Testis (tissue), 3 donors: ENCODE results near the gene AKR1C2. TPM values are rescaled to one million over a fixed set of nuclear protein-coding genes. Genes with fewer than 3 reads are reported as not detected.
A peak's percentile ranks its signal among the peaks of the same experiment; 100 is the strongest.
"Not testable (repeated sequence)": the region's sequence is repeated elsewhere in the genome, so short reads cannot be mapped to it uniquely, and the experiment has no call there.

ENCODE experiments used
- DNase-seq: peaks from one replicate; pipeline ENCODE4 v3.0.0-alpha.2; 2019
- H3K27ac ChIP-seq, 2 donors: fragments of 200-600 bp; sonication (generic); one replicate each; pipeline ENCODE4 v1.5.1; 2019
- H3K27me3 ChIP-seq: fragments of 200-600 bp; sonication (generic); one replicate; pipeline ENCODE4 v1.5.1; 2019
- H3K36me3 ChIP-seq: fragments of 200-600 bp; sonication (generic); one replicate; pipeline ENCODE4 v1.5.1; 2017; ENCODE audit warnings: low read depth; ENCODE audit errors: missing control alignments
- H3K4me1 ChIP-seq: fragments of 200-600 bp; sonication (generic); one replicate; pipeline ENCODE4 v1.5.1; 2019
- H3K4me3 ChIP-seq, 2 donors: fragments of 200-600 bp; sonication (generic); one replicate each; pipeline ENCODE4 v1.5.1; 2017 to 2019
- H3K9me3 ChIP-seq: fragments of 200-600 bp; sonication (generic); one replicate; pipeline ENCODE4 v1.5.1; 2017
- POLR2A ChIP-seq: fragments of 450-650 bp; IDR thresholded peaks from one replicate; pipeline ENCODE4 v1.6.1; 2017; ENCODE audit warnings: antibody characterized with exemption, mild to moderate bottlenecking, moderate library complexity
- WGBS, 2 donors: methylation state at CpG; one replicate each; pipeline ENCODE4 v1.1.5; 2018; 5-methylcytosine and 5-hydroxymethylcytosine counted together
- intact Hi-C: fragments of 100-400 bp; cut with DNase I; formaldehyde crosslinking; loops from one replicate; pipeline ENCODE4 v1.15.1; 2023; ENCODE audit warnings: low total_unique reads
- polyA plus RNA-seq: library from polyadenylated mRNA; stranded (reverse); fragments of 350-450 nt; fragmentation: Illumina TruSeq; extraction: RNeasy Lipid Tissue Mini Kit (QIAGEN cat#74804); gene quantifications from one replicate; pipeline ENCODE4 v1.2.3, GENCODE V29; 2014; ENCODE audit warnings: low read depth, low replicate concordance; ENCODE audit not compliant: insufficient read depth
- total RNA-seq, 2 donors: library from RNA; depleted of rRNA; stranded (reverse); fragments of >200 nt; gene quantifications; one replicate each; pipeline ENCODE4 v1.2.3, GENCODE V29; 2016
- TF ChIP-seq, protein P1 (sequence below), 3 experiments: fragments of 450-650 bp in 2 of 3; fragments of 200-600 bp in 1 of 3; sonication (generic) in 1 of 3; IDR thresholded peaks; one replicate each; pipeline ENCODE4 v1.5.1; 2016 to 2019; ENCODE audit warnings: antibody characterized with exemption in 3 of 3, mild to moderate bottlenecking in 2 of 3, moderate library complexity in 1 of 3

The AKR1C2 gene
- total and polyA plus RNA-seq, 3 donors from 2014 or later, result 5.8 to 35.5 (median 8.7) TPM

DNA sequence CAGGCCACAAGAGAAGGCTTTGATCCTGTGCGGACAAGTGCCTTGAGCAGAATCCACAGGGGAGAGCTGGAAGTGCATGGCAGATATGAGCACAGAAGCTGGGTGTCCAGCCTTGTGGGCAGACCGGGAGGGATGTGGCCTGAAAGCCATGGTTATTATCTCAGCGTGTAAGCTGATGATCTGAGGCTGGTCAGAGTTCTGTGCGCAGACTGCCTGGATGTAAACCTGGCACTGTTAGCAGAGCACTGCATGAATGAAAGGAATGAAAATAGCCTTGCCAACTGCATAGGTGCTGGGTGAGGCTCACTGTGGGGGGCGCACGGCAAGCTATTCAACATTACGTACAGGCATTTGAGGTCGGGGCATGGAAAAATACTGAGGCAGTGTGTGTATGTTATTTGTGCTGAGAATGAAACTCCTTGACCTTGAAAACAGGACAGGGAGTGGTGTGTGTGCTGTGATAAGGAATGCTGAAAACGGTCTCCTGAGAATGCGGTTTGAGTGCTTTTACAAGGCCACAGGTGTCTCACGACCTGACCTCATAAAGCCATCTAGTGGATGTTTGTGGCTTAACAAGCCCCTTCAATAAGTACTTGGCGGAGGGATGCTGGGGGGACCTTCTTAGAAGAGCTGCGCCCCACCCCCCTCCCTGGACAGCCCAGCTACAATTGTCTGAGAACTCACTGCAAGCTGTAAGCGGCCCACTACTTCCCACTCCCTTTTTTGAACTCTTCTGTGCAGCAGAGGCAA is 21.8 kb downstream of the AKR1C2 start:
- 20 to 35% methylated on average over 11 to 14 of the region's 14 CpGs for WGBS, 2 donors
- intact Hi-C loops, result loop anchor here (10.0 kb wide), 1 partner anchor 137 kb away; no protein-coding TSS in a partner anchor
- H3K27me3 ChIP-seq, result no peaks in the 10 kb centered on the region

DNA sequence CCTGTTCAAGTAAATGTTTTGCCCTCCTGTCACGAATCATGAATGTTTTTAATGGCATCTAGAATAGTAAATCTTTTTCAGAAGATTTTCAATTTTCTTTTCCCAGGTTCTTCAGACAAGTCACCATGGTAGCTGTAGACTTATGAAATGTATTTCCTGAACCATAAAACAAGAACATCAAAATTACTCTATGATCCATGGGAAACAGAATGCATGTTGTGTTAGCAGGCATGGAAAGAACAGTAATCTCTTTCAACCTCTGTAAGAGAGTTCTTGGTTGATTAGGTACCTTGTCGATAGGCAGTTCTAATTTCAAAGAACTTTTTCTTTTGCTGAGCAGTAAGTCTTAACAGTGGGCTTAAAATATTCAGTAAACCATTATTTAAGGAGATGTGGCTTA is 22.9 kb downstream of the AKR1C2 start:
- WGBS, 2 donors, result 87 to 88% methylated on average over 2 of the region's 2 CpGs
- H3K27ac ChIP-seq, result peak overlapping the region in 1 of 2 donors; percentile 85
- intact Hi-C loops, result loop anchor here (10.0 kb wide), 1 partner anchor 136 kb away; no protein-coding TSS in a partner anchor

More for the DNA sequence above, 21.8 kb downstream of the AKR1C2 start:
- H3K36me3 ChIP-seq, result no peaks in the 10 kb centered on the region
- H3K27ac ChIP-seq, result peak overlapping the region; percentile 74 to 85
- TF ChIP-seq, protein P1, sequence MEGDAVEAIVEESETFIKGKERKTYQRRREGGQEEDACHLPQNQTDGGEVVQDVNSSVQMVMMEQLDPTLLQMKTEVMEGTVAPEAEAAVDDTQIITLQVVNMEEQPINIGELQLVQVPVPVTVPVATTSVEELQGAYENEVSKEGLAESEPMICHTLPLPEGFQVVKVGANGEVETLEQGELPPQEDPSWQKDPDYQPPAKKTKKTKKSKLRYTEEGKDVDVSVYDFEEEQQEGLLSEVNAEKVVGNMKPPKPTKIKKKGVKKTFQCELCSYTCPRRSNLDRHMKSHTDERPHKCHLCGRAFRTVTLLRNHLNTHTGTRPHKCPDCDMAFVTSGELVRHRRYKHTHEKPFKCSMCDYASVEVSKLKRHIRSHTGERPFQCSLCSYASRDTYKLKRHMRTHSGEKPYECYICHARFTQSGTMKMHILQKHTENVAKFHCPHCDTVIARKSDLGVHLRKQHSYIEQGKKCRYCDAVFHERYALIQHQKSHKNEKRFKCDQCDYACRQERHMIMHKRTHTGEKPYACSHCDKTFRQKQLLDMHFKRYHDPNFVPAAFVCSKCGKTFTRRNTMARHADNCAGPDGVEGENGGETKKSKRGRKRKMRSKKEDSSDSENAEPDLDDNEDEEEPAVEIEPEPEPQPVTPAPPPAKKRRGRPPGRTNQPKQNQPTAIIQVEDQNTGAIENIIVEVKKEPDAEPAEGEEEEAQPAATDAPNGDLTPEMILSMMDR (IDR thresholded peaks at IDR 0.05), result peak in 2 of 3 experiments; percentile 56 to 65
- no peak for TF ChIP-seq POLR2A
- H3K9me3 ChIP-seq, result no peaks in the 10 kb centered on the region
- peaks cover 24% of the 10 kb centered on the region for H3K4me1 ChIP-seq
- peak; percentile 77 for DNase-seq
- H3K4me3 ChIP-seq, result no peak overlapping the region

DNA sequence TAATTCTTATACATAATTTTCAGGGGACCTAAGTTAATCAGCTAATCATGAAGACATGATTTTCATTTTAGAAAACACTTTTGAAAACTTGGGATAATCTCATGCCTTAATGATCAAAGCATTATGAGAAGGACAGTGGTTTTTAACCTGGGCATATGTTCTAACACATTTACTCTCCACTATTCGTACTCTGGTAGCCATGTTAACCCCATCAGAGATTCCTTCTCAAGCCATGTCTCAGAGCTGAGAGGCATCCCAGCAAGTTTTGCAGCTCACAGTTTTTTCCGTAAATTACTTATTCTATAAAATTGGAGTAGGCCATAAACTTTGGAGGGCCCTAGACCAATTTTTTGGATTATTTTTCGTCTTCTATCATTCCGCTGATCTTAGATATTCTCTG is 24.8 kb downstream of the AKR1C2 start:
- Histone ChIP-seq H3K36me3 (no peaks in the 10 kb centered on the region), H3K27ac (no peak overlapping the region), H3K4me3 (no peak overlapping the region), H3K9me3 (no peaks in the 10 kb centered on the region), H3K4me1 (peaks cover 19% of the 10 kb centered on the region), H3K27me3 (no peaks in the 10 kb centered on the region)
- intact Hi-C loops, result no loop called here
- 94 to 95% methylated on average over 4 of the region's 4 CpGs for WGBS, 2 donors
- DNase-seq, result no peak
- TF ChIP-seq, protein P1 (IDR thresholded peaks at IDR 0.05), result no peak
- no peak for TF ChIP-seq POLR2A

More for the DNA sequence above, 22.9 kb downstream of the AKR1C2 start:
- Histone ChIP-seq H3K4me1 (peaks cover 24% of the 10 kb centered on the region), H3K36me3 (no peaks in the 10 kb centered on the region), H3K4me3 (no peak overlapping the region), H3K9me3 (no peaks in the 10 kb centered on the region), H3K27me3 (no peaks in the 10 kb centered on the region)
- no peak for DNase-seq
- TF ChIP-seq POLR2A, result no peak
- TF ChIP-seq, protein P1 (IDR thresholded peaks at IDR 0.05), result no peak

DNA sequence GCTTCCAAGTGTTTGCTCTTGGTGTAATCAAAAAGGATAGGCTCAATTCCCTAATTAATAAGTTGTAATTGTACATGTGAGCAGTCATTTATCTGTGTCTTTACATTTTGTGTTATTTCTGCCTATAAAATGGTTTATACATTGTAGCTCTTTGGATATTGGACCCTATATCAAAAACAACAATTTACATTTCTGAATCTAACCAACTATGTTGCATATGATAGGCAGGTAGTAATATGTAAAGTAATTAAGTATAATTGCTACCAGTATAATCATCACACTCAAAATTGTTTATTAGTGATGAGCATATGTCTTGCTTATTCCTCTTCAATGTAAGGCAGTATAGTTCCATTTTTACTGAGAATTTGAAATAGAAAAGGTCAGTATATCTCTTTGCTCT is 26.6 kb downstream of the AKR1C2 start:
- no peak for DNase-seq
- no peak for TF ChIP-seq POLR2A
- TF ChIP-seq, protein P1 (IDR thresholded peaks at IDR 0.05), result no peak
- Histone ChIP-seq H3K4me1 (peaks cover 9% of the 10 kb centered on the region), H3K27ac (no peak overlapping the region), H3K27me3 (no peaks in the 10 kb centered on the region), H3K4me3 (no peak overlapping the region), H3K9me3 (no peaks in the 10 kb centered on the region), H3K36me3 (no peaks in the 10 kb centered on the region)
- intact Hi-C loops, result no loop called here

DNA sequence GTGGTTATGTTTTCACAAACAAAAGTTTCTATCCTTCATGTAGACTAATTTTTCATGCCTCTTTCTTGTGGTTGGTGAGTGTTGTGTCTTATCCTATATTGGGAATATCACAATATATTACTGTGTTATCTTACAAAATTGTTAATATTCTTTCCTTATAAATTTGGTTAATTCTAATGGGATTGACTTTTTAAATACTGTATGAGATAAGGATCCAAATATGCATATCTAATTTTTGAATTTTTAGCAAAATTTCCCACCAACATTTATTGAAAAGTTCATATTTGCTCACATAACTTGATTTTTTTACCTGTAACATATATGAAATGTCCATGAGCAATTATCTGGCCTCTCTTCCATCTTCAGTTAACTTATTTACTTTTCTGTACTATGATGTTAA is 29.3 kb downstream of the AKR1C2 start:
- H3K36me3 ChIP-seq, H3K4me3 ChIP-seq, intact Hi-C loops, H3K27me3 ChIP-seq, H3K4me1 ChIP-seq, DNase-seq, H3K9me3 ChIP-seq, H3K27ac ChIP-seq: not testable (repeated sequence)

DNA sequence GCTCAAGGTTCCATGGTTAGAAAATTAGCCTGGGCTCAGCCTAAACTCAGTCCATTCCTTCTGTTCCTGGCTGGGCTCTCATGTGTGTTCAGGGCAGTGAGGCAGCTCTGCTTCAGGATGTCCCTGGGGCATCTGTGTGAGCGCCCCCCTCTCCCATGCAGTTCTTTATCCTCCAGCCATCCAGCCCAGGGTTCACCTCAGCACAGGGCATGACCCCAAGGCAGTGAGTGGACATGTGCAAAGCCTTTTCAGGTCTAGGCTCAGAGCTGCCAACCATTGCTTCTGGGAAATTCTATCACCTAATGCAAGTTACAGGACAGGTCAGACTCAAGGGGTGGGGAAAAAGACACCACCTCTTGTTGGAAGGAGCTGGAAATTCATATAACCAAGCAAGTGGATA is 30.4 kb downstream of the AKR1C2 start:
- H3K36me3 ChIP-seq, H3K27me3 ChIP-seq, H3K4me1 ChIP-seq, DNase-seq, H3K4me3 ChIP-seq, H3K9me3 ChIP-seq, intact Hi-C loops, H3K27ac ChIP-seq: not testable (repeated sequence)
- 90 to 100% methylated on average over 1 of the region's 1 CpG for WGBS, 2 donors

DNA sequence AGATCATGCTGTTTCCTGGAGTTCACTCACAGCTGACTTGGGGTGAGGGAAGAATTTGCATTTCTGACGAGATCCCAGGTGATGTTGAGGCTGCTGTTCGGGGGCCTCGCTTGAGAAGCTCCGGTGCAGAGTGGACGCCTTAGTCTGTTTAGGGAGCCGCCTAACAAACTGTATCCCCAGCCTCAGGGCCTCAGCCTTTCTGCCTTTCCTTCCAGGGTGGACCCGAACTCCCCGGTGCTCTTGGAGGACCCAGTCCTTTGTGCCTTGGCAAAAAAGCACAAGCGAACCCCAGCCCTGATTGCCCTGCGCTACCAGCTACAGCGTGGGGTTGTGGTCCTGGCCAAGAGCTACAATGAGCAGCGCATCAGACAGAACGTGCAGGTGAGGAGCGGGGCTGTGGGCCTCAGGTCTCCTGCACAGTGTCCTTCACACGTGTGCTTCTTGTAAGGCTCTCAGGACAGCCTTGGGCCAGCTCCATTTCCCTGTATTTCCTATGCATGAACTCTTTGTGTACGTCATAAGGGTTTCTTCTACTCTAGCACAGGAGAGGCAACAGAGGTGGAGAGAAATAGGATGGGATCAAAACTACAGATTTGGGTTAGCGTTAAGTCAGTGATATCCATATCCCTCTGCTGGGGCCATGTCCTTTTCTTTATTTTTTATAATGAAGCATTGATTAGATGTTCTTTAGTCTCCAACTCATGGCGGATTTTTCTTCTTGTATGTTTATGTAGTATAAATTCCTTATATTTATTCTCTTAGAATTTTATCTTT is 31.1 kb downstream of the AKR1C2 start:
- WGBS, 2 donors, result 59 to 94% methylated on average over 3 to 11 of the region's 18 CpGs
- H3K27ac ChIP-seq, DNase-seq, H3K4me3 ChIP-seq, H3K36me3 ChIP-seq, H3K27me3 ChIP-seq, H3K9me3 ChIP-seq, intact Hi-C loops, H3K4me1 ChIP-seq: not testable (repeated sequence)

DNA sequence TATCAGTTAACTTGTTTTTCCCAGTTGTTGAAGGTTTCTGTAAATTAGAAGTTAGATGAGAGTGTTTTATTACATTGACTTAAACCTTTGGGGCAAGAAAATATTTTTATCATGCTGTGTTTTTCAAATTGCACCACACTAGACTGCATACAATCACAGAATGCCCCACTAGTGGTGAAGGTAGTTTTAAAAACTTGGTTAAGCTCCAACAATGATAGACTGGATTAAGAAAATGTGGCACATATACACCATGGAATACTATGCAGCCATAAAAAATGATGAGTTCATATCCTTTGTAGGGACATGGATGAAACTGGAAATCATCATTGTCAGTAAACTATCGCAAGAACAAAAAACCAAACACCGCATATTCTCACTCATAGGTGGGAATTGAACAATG is 33.3 kb downstream of the AKR1C2 start:
- H3K27me3 ChIP-seq, DNase-seq, H3K27ac ChIP-seq, H3K36me3 ChIP-seq, intact Hi-C loops, H3K9me3 ChIP-seq, H3K4me3 ChIP-seq, H3K4me1 ChIP-seq: not testable (repeated sequence)
- WGBS, 2 donors, result 90 to 100% methylated on average over 2 of the region's 2 CpGs
